ENCODE results near the gene TNN. TPM values are rescaled to one million over a fixed set of nuclear protein-coding genes. Genes with fewer than 3 reads are reported as not detected.
A peak's percentile ranks its signal among the peaks of the same experiment; 100 is the strongest.

TNN gene
- total and polyA plus RNA-seq, 2 donors (not counting 1 experiment from before 2014, with no cell fraction given) = not detected

DNA sequence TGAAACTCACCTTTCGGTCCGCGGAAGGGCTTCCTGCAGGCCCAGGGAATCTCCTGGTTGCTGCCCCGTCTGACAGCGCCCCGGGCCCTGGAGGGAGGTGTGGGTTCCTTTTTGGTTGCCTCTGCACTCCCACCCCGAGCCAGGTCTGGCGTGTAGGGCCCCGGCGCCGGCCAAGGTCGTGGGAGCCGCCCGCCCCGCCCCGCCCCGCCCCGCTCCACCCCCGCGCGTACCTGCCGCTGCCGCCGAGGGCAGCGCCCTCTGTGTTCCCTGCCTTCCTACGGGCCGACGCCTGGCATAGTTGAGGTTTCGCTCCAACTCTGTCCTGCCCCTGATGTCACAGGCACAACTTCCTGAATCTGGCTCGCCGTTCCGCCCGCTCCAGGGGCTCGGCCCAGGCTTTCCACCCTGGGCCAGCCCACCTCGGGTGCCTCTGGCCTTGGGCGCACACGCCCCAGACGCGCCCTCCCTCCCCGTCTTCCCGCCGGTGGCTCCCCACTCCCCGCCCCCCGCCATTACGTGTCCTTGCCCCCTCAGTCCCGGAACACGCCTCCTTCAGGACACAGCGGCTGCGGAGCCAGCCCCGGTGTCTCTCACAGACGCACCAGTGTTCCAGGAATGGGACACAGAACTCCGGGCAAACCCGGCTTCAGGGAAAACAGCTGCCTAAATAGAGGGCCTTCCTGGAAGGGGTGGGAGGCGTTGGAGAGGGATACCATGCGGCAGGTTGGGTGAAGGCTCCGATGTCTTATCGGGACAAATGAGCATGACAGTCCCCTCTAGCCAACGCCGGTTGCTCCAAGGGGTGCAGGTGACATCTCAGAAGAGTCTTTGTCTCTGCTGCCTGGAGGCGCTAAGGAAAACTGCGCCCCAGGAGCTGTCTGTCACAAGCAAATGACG, 125.2 kb downstream of the TNN start, which contains the start of gene KIAA0040:
KIAA0040 (minus strand) TSS at position 147 of the 897 bp plus-strand sequence. CDS start 31,763 bp downstream, outside the sequence.
- peak in 1 of 2 donors; percentile 17 for DNase-seq (ENCODE audit: low read depth in 2 of 2)
- no peak for TF ChIP-seq CTCF (conservative IDR thresholded peaks at IDR 0.05 in 1 of 2, IDR thresholded peaks at IDR 0.05 in 1 of 2; ENCODE audit: low read depth in 1 of 2, low read length in 2 of 2)
- TF ChIP-seq EZH2 (IDR thresholded peaks at IDR 0.05; ENCODE audit: low read length, missing control alignments) = no peak
- H3K27ac ChIP-seq (ENCODE audit: insufficient read depth, low read length) = no peak within 1 kb of the TSS
- H3K4me3 ChIP-seq (replicated peaks in 1 of 4; ENCODE audit: control extremely low read depth in 1 of 4, insufficient read depth in 1 of 4, low read depth in 3 of 4, low read length in 4 of 4) = peak within 1 kb of the TSS; percentile 52 to 62 (median 54)
- no peaks in the 10 kb centered on the region for H3K9me3 ChIP-seq (ENCODE audit: control insufficient read depth, insufficient read depth, low read depth, low read length)
- peak within 1 kb of the TSS; percentile 27 for H3K9ac ChIP-seq (ENCODE audit: insufficient read depth, low read length)
- no peaks in the 10 kb centered on the region for H4K20me1 ChIP-seq (ENCODE audit: control insufficient read depth, extremely low read depth, insufficient read depth, low read length)
- H2AFZ ChIP-seq (ENCODE audit: low read length) = peak within 1 kb of the TSS; percentile 70
- peaks cover 6% of the 10 kb centered on the region for H3K27me3 ChIP-seq (ENCODE audit: control insufficient read depth, insufficient read depth, low read length)
- H3K36me3 ChIP-seq (ENCODE audit: control insufficient read depth, insufficient read depth, low read length) = no peaks in the 10 kb centered on the region
- H3K4me1 ChIP-seq (ENCODE audit: control insufficient read depth, extremely low read depth, insufficient read depth, low read length) = peaks cover 3% of the 10 kb centered on the region
- no peaks in the 10 kb centered on the region for H3K79me2 ChIP-seq (ENCODE audit: control insufficient read depth, insufficient read depth, low read length)
- peak within 1 kb of the TSS; percentile 83 for H3K4me2 ChIP-seq (ENCODE audit: extremely low read depth, insufficient read depth, low read length)

DNA sequence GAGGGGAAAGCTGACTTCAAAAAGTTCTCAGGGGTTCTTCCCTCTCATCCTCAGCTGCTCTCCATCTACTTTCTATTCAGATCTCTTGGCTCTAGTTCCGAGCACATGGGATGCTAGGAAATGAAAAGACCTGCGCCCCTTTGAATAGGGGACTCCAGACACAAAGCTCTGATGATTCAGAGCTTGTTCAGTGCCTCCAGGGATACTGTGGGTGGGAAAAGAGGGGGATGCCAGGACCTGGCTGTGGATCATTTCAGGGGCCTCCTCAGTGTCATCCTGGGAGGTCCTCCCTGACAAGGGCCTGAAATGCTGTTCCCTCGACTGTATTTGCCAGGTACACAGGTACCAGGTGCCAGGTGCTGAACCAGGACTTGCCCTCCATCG, 125.9 kb downstream of the TNN start:
- H2AFZ ChIP-seq (ENCODE audit: low read length) = no peak overlapping the region
- H3K79me2 ChIP-seq (ENCODE audit: control insufficient read depth, insufficient read depth, low read length) = no peaks in the 10 kb centered on the region
- H3K9ac ChIP-seq (ENCODE audit: insufficient read depth, low read length) = no peak overlapping the region
- H3K4me2 ChIP-seq (ENCODE audit: extremely low read depth, insufficient read depth, low read length) = no peak overlapping the region
- no peaks in the 10 kb centered on the region for H3K9me3 ChIP-seq (ENCODE audit: control insufficient read depth, insufficient read depth, low read depth, low read length)
- no peak overlapping the region for H3K27ac ChIP-seq (ENCODE audit: insufficient read depth, low read length)
- H3K27me3 ChIP-seq (ENCODE audit: control insufficient read depth, insufficient read depth, low read length) = peaks cover 6% of the 10 kb centered on the region
- peaks cover 3% of the 10 kb centered on the region for H3K4me1 ChIP-seq (ENCODE audit: control insufficient read depth, extremely low read depth, insufficient read depth, low read length)
- no peaks in the 10 kb centered on the region for H3K36me3 ChIP-seq (ENCODE audit: control insufficient read depth, insufficient read depth, low read length)
- H4K20me1 ChIP-seq (ENCODE audit: control insufficient read depth, extremely low read depth, insufficient read depth, low read length) = no peaks in the 10 kb centered on the region
- no peak overlapping the region for H3K4me3 ChIP-seq (replicated peaks in 1 of 4; ENCODE audit: control extremely low read depth in 1 of 4, insufficient read depth in 1 of 4, low read depth in 3 of 4, low read length in 4 of 4)
- no peak for DNase-seq (ENCODE audit: low read depth in 2 of 2)
- TF ChIP-seq EZH2 (IDR thresholded peaks at IDR 0.05; ENCODE audit: low read length, missing control alignments) (no peak), CTCF (conservative IDR thresholded peaks at IDR 0.05 in 1 of 2, IDR thresholded peaks at IDR 0.05 in 1 of 2; ENCODE audit: low read depth in 1 of 2, low read length in 2 of 2) (no peak)

DNA sequence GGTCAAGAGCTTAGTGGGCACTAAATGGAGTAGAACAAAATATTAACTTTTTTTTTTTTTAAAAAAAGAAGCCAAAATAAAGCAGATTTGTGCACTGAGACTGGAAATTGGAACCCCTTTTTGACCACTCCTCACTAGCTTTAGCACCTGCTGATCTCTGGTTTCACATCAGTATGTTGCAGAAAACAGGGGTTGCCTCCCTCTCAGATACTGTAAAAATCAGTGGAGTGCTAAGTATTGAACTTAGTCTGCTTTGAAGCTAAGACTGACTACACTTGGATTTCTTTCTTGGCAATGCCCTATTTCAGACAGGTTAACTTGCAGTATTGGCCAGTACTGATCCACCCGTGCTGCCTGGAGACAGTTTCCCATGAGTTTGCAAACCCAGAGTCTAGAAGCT, 127.6 kb downstream of the TNN start:
- Histone ChIP-seq H3K27me3 (ENCODE audit: control insufficient read depth, insufficient read depth, low read length) (peaks cover 6% of the 10 kb centered on the region), H3K79me2 (ENCODE audit: control insufficient read depth, insufficient read depth, low read length) (no peaks in the 10 kb centered on the region), H3K9ac (ENCODE audit: insufficient read depth, low read length) (no peak overlapping the region), H3K9me3 (ENCODE audit: control insufficient read depth, insufficient read depth, low read depth, low read length) (no peaks in the 10 kb centered on the region), H3K36me3 (ENCODE audit: control insufficient read depth, insufficient read depth, low read length) (no peaks in the 10 kb centered on the region), H3K27ac (ENCODE audit: insufficient read depth, low read length) (no peak overlapping the region), H3K4me1 (ENCODE audit: control insufficient read depth, extremely low read depth, insufficient read depth, low read length) (peaks cover 3% of the 10 kb centered on the region), H3K4me3 (replicated peaks in 1 of 4; ENCODE audit: control extremely low read depth in 1 of 4, insufficient read depth in 1 of 4, low read depth in 3 of 4, low read length in 4 of 4) (no peak overlapping the region), H3K4me2 (ENCODE audit: extremely low read depth, insufficient read depth, low read length) (no peak overlapping the region), H4K20me1 (ENCODE audit: control insufficient read depth, extremely low read depth, insufficient read depth, low read length) (no peaks in the 10 kb centered on the region), H2AFZ (ENCODE audit: low read length) (no peak overlapping the region)
- no peak for DNase-seq (ENCODE audit: low read depth in 2 of 2)
- no peak for TF ChIP-seq CTCF (conservative IDR thresholded peaks at IDR 0.05 in 1 of 2, IDR thresholded peaks at IDR 0.05 in 1 of 2; ENCODE audit: low read depth in 1 of 2, low read length in 2 of 2)
- no peak for TF ChIP-seq EZH2 (IDR thresholded peaks at IDR 0.05; ENCODE audit: low read length, missing control alignments)
